HG02938 (cell line): ENCODE measurements around the gene HDAC9.

Experiments used
- ATAC-seq: cut with Tn5 transposase; IDR thresholded peaks from one replicate; pipeline ENCODE4 v1.9.1; 2021; ENCODE audit warnings: mild to moderate bottlenecking, moderate library complexity; ENCODE audit not compliant: unreplicated experiment

The HDAC9 gene

GRCh38 chr7:18495412-18496340 lies at the start of gene HDAC9:
HDAC9 (plus strand) TSS chr7:18495749; CDS start chr7:18496303, 554 bp downstream.
- ATAC-seq: peak; percentile 89

GRCh38 chr7:18445916-18446520 lies 49.5 kb upstream of the HDAC9 start:
- no peak for ATAC-seq

- ATAC-seq: no peak
Observed at GRCh38 chr7:18450019-18450418, 45.5 kb upstream of the HDAC9 start.

GRCh38 chr7:18455606-18456005 lies 39.9 kb upstream of the HDAC9 start:
- ATAC-seq: no peak

- no peak for ATAC-seq
Observed at GRCh38 chr7:18457832-18458231, 37.7 kb upstream of the HDAC9 start.

- no peak for ATAC-seq
Observed at GRCh38 chr7:18458830-18459229, 36.7 kb upstream of the HDAC9 start.

- ATAC-seq: no peak
Observed at GRCh38 chr7:18459484-18460245, 35.9 kb upstream of the HDAC9 start.

- ATAC-seq: no peak
Observed at GRCh38 chr7:18461785-18462467, 33.6 kb upstream of the HDAC9 start.

GRCh38 chr7:18464830-18465229 lies 30.7 kb upstream of the HDAC9 start:
- no peak for ATAC-seq

GRCh38 chr7:18467011-18467410 lies 28.5 kb upstream of the HDAC9 start:
- ATAC-seq: no peak

GRCh38 chr7:18468795-18469194 lies 26.8 kb upstream of the HDAC9 start:
- ATAC-seq: no peak

GRCh38 chr7:18469316-18469715 lies 26.2 kb upstream of the HDAC9 start:
- ATAC-seq: no peak

GRCh38 chr7:18471476-18472160 lies 23.9 kb upstream of the HDAC9 start:
- no peak for ATAC-seq

- no peak for ATAC-seq
Observed at GRCh38 chr7:18472161-18472483, 23.4 kb upstream of the HDAC9 start.

GRCh38 chr7:18473119-18473518 lies 22.4 kb upstream of the HDAC9 start:
- ATAC-seq: no peak

- no peak for ATAC-seq
Observed at GRCh38 chr7:18474944-18475343, 20.6 kb upstream of the HDAC9 start.

GRCh38 chr7:18475488-18475887 lies 20.1 kb upstream of the HDAC9 start:
- no peak for ATAC-seq

- no peak for ATAC-seq
Observed at GRCh38 chr7:18481776-18482175, 13.8 kb upstream of the HDAC9 start.

GRCh38 chr7:18488049-18488448 lies 7.5 kb upstream of the HDAC9 start:
- no peak for ATAC-seq

GRCh38 chr7:18489624-18490023 lies 5.9 kb upstream of the HDAC9 start:
- no peak for ATAC-seq

GRCh38 chr7:18491871-18492270 lies 3.7 kb upstream of the HDAC9 start:
- no peak for ATAC-seq
